NB4 (cell line): ENCODE results near the gene ZNF581.

Source experiments
- DNase-seq: peaks from one replicate; pipeline ENCODE4 v3.0.0; 2010; ENCODE audit warnings: low read depth
- H3K4me3 ChIP-seq: one replicate; pipeline ENCODE4 v1.5.1; 2011; ENCODE audit warnings: mild to moderate bottlenecking, low read depth, low read length, moderate library complexity
- MYC ChIP-seq: IDR thresholded peaks from 2 replicates; pipeline ENCODE4 v1.6.1; 2011; ENCODE audit warnings: low read depth, low read length
- POLR2A ChIP-seq: IDR thresholded peaks from 2 replicates; pipeline ENCODE4 v1.6.1; 2011; ENCODE audit warnings: mild to moderate bottlenecking; ENCODE audit not compliant: insufficient read length; ENCODE audit errors: extremely low read depth
- TF ChIP-seq, protein P1 (sequence below): IDR thresholded peaks from 2 replicates; pipeline ENCODE4 v1.6.1; 2011; ENCODE audit warnings: low read depth, low read length
- TF ChIP-seq, protein P2 (sequence below): IDR thresholded peaks from one replicate; pipeline ENCODE4 v1.5.1; 2012; ENCODE audit warnings: low read depth, low read length

Gene ZNF581

GRCh38 chr19:55632463-55632834, 11.0 kb upstream of the ZNF581 start:
- H3K4me3 ChIP-seq = no peak overlapping the region
- TF ChIP-seq, protein P1, sequence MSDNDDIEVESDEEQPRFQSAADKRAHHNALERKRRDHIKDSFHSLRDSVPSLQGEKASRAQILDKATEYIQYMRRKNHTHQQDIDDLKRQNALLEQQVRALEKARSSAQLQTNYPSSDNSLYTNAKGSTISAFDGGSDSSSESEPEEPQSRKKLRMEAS = no peak
- TF ChIP-seq, protein P2, sequence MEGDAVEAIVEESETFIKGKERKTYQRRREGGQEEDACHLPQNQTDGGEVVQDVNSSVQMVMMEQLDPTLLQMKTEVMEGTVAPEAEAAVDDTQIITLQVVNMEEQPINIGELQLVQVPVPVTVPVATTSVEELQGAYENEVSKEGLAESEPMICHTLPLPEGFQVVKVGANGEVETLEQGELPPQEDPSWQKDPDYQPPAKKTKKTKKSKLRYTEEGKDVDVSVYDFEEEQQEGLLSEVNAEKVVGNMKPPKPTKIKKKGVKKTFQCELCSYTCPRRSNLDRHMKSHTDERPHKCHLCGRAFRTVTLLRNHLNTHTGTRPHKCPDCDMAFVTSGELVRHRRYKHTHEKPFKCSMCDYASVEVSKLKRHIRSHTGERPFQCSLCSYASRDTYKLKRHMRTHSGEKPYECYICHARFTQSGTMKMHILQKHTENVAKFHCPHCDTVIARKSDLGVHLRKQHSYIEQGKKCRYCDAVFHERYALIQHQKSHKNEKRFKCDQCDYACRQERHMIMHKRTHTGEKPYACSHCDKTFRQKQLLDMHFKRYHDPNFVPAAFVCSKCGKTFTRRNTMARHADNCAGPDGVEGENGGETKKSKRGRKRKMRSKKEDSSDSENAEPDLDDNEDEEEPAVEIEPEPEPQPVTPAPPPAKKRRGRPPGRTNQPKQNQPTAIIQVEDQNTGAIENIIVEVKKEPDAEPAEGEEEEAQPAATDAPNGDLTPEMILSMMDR = peak; percentile 59
- peak; percentile 91 for DNase-seq

- H3K4me3 ChIP-seq = no peak overlapping the region
- DNase-seq = no peak
- no peak for TF ChIP-seq MYC
- TF ChIP-seq, protein P2 = no peak
- TF ChIP-seq, protein P1 = no peak
These were observed 9.6 kb upstream of the ZNF581 start for GRCh38 chr19:55633861-55634260.

GRCh38 chr19:55635334-55635717, 8.1 kb upstream of the ZNF581 start:
- no peak for TF ChIP-seq POLR2A
- TF ChIP-seq, protein P1 = no peak
- no peak for TF ChIP-seq MYC
- TF ChIP-seq, protein P2 = no peak
- DNase-seq = no peak
- peak overlapping the region; percentile 94 for H3K4me3 ChIP-seq

DNA sequence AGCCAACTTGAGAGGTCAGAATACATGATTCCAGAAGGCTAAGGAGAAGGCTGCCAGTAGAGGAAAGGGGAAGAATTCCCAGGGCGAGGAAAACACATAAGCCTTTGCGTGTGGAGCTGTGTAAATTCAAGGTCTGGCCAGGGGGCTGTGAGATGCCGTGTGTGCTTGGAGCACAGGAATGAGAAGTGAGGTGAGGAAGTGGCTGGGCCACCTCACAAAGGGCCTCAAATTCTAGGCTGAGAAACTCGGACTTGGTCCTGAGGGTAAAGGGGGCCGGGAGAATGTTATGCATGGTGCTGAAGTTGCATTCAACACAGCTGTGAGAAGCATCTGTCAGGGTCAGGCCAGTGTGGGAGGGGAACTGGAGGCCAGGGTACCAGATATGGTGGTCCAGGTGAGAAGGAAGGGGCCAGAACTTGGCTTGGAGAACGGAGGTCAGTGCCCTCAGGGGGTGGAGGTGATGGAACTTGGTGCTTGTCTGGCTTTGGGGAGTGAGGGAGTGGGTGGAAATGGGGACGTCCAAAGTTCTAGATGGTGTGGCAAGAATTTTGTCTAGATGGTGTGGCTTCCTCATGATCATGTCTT, 7.5 kb upstream of the ZNF581 start:
- TF ChIP-seq, protein P1 = no peak
- TF ChIP-seq MYC (no peak), POLR2A (no peak)
- TF ChIP-seq, protein P2 = no peak
- no peak for DNase-seq
- peak overlapping the region; percentile 94 for H3K4me3 ChIP-seq

DNA sequence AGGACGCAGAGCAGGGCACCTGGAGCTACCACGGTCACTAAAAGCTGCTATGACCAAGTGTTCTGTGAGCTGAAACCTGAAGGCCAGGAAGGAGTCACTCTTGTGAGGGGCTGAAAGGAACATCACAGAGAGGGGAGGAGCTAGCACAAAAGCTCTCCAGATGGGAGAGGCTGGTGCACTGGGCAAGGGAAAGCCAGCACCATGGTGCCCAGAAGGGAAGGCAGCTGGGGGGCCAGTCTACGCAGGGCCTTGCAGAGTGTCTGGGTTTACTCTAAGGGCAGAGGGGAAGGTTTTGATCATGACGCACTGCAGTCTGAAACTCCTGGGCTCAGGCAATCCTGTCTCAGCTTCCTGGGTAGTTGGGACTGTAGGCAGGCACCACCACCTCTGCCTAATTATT, 6.7 kb upstream of the ZNF581 start:
- no peak for DNase-seq
- TF ChIP-seq, protein P2 = no peak
- TF ChIP-seq MYC (no peak), POLR2A (no peak)
- TF ChIP-seq, protein P1 = no peak
- H3K4me3 ChIP-seq = no peak overlapping the region

- TF ChIP-seq, protein P1 = no peak
- TF ChIP-seq, protein P2 = no peak
- TF ChIP-seq MYC = no peak
- no peak for TF ChIP-seq POLR2A
- no peak for DNase-seq
- H3K4me3 ChIP-seq = no peak overlapping the region
These were observed 5.9 kb upstream of the ZNF581 start for GRCh38 chr19:55637534-55637933.
